IPS-20b (cell line): Measurements from ENCODE around the gene COIL.
A peak's percentile ranks its signal among the peaks of the same experiment; 100 is the strongest.

Source experiments
- H3K27ac ChIP-seq: one replicate; pipeline ENCODE4 v1.5.1; 2013; ENCODE audit warnings: low read length
- H3K27me3 ChIP-seq: 2 replicates; pipeline ENCODE4 v1.6.1; 2013; ENCODE audit warnings: mild to moderate bottlenecking, low read length, inconsistent platforms; ENCODE audit not compliant: insufficient read depth
- H3K36me3 ChIP-seq: 2 replicates; pipeline ENCODE4 v1.6.1; 2013; ENCODE audit warnings: low read depth, mild to moderate bottlenecking, inconsistent platforms, low read length, moderate library complexity; ENCODE audit not compliant: insufficient read depth
- H3K4me1 ChIP-seq: 2 replicates; pipeline ENCODE4 v1.6.1; 2013; ENCODE audit warnings: mild to moderate bottlenecking, control low read depth, inconsistent platforms, low read length, moderate library complexity; ENCODE audit not compliant: insufficient read depth
- H3K4me3 ChIP-seq: 2 replicates; pipeline ENCODE4 v1.5.1; 2013; ENCODE audit warnings: mild to moderate bottlenecking, low read length, inconsistent platforms
- H3K9ac ChIP-seq: 2 replicates; pipeline ENCODE4 v1.6.1; 2013; ENCODE audit warnings: low read depth, mild to moderate bottlenecking, inconsistent platforms, low read length, moderate library complexity
- H3K9me3 ChIP-seq: 2 replicates; pipeline ENCODE4 v1.6.1; 2013; ENCODE audit warnings: mild to moderate bottlenecking, low read depth, low read length, inconsistent platforms; ENCODE audit not compliant: insufficient read depth

The COIL gene

GRCh38 chr17:56930739-56931337 lies 30.0 kb downstream of the COIL start:
- H3K4me1 ChIP-seq: peaks cover 16% of the 10 kb centered on the region
- H3K27ac ChIP-seq: no peak overlapping the region
- no peak overlapping the region for H3K4me3 ChIP-seq
- peaks cover 44% of the 10 kb centered on the region for H3K9me3 ChIP-seq
- no peak overlapping the region for H3K9ac ChIP-seq
- H3K27me3 ChIP-seq: no peaks in the 10 kb centered on the region
- H3K36me3 ChIP-seq: peaks cover 14% of the 10 kb centered on the region

DNA sequence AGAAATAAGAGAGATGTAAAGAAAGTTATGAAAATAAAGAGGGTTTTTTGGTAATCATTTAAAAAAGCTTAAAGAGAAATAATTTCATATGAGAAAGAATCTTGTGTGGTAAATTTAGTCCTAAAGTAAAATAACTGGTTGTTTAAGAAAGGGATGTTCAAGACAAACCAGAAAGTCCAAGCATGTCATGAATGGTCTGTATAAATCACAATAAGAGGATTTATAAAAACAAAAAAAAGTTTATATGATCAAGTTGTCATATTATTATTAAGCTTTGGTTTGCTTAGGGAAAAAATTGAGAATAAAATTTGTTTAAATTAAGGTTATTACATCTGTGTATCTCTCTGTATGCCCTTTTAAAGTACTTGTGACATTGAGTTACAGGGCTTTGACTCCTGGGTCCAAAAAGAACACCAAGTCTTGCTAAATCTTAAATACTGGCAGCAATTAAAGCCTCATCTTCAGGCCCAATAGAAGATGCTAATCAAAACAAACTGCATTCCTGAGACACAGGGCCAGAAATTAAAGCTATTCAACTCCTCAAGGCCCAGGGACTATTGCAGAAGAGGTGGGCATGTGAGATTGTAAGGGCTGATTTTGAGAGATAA lies 31.4 kb downstream of the COIL start:
- Histone ChIP-seq H3K9me3 (peaks cover 44% of the 10 kb centered on the region), H3K9ac (no peak overlapping the region), H3K27me3 (no peaks in the 10 kb centered on the region), H3K4me1 (peaks cover 17% of the 10 kb centered on the region), H3K36me3 (peaks cover 8% of the 10 kb centered on the region), H3K4me3 (no peak overlapping the region), H3K27ac (no peak overlapping the region)

DNA sequence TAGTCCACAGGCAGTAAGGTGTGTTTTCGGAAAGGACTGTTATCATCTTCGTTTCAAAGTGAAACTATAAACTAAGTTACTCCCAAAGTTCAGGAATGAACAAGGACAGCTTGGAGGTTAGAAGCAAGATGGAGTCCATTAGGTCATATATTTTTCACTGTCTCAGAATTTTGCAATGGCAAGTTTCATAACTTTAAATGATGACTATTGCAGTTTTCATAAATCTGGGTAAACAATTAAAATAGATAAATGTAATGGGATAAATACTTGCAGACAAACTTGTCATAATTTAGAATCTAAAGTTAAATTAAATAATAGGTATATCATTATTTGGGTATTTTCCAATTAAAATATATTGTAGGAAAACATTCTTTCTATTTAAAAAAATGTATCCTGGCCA lies 32.3 kb downstream of the COIL start:
- no peak overlapping the region; the same call in 1 of the 2 replicates for H3K4me3 ChIP-seq
- no peaks in the 10 kb centered on the region; the same call in 1 of the 2 replicates for H3K36me3 ChIP-seq
- no peak overlapping the region for H3K27ac ChIP-seq
- peaks cover 17% of the 10 kb centered on the region for H3K4me1 ChIP-seq
- no peaks in the 10 kb centered on the region for H3K27me3 ChIP-seq
- peaks cover 44% of the 10 kb centered on the region for H3K9me3 ChIP-seq
- H3K9ac ChIP-seq: no peak overlapping the region

- peak overlapping the region; percentile 63; the same call in 1 of the 2 replicates for H3K9ac ChIP-seq
- peak overlapping the region; percentile 55 for H3K4me3 ChIP-seq
- peaks cover 17% of the 10 kb centered on the region for H3K4me1 ChIP-seq
- H3K27me3 ChIP-seq: no peaks in the 10 kb centered on the region
- peak overlapping the region; percentile 89 for H3K27ac ChIP-seq
- H3K9me3 ChIP-seq: peaks cover 34% of the 10 kb centered on the region
- no peaks in the 10 kb centered on the region; the same call in 1 of the 2 replicates for H3K36me3 ChIP-seq
Observed at GRCh38 chr17:56926704-56927103, 34.1 kb downstream of the COIL start.

DNA sequence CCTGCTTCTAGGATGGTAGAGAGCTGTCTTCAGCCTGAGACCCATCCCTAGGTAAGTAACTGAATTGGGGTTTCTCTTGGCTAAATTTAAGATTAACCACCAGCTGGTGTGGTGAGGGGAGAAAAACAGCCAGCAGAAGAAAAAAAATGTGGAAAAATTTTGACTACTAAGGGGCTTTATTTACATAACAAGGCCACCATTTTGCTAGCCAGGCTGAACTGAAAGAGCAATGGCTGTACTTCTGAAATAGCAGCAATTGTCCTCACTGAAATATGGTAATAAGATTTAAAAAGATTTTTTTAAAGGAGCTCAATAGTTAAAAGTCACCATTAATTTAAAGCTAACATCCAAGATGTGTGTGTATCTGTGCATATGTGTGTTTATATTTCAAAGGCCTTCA lies 34.6 kb downstream of the COIL start:
- H3K9ac ChIP-seq: peak overlapping the region; percentile 63; the same call in 1 of the 2 replicates
- H3K4me1 ChIP-seq: peaks cover 17% of the 10 kb centered on the region
- H3K9me3 ChIP-seq: peaks cover 29% of the 10 kb centered on the region
- H3K4me3 ChIP-seq: peak overlapping the region; percentile 55
- H3K27me3 ChIP-seq: no peaks in the 10 kb centered on the region
- peak overlapping the region; percentile 89 for H3K27ac ChIP-seq
- H3K36me3 ChIP-seq: no peaks in the 10 kb centered on the region; the same call in 1 of the 2 replicates

DNA sequence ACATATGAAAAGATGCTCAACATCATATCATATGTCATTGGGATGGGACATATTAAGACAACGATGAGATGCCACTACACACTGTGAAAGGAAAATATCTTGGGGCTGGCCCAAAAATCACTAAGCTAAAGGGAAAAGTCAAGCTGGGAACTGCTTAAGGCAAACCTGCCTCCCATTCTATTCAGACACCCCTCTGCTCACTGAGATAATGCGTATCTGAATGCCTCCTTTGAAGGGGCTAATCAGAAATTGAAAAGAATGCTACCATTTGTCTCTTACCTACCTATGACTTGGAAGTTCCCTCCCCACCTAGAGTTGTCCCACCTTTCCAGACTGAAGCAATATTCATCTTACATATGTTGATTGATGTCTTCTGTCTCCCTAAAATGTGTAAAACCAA lies 35.8 kb downstream of the COIL start:
- H3K9me3 ChIP-seq: peaks cover 17% of the 10 kb centered on the region
- H3K36me3 ChIP-seq: no peaks in the 10 kb centered on the region; the same call in 1 of the 2 replicates
- no peak overlapping the region for H3K27ac ChIP-seq
- H3K9ac ChIP-seq: no peak overlapping the region
- H3K4me1 ChIP-seq: peaks cover 17% of the 10 kb centered on the region
- H3K27me3 ChIP-seq: no peaks in the 10 kb centered on the region
- no peak overlapping the region for H3K4me3 ChIP-seq

DNA sequence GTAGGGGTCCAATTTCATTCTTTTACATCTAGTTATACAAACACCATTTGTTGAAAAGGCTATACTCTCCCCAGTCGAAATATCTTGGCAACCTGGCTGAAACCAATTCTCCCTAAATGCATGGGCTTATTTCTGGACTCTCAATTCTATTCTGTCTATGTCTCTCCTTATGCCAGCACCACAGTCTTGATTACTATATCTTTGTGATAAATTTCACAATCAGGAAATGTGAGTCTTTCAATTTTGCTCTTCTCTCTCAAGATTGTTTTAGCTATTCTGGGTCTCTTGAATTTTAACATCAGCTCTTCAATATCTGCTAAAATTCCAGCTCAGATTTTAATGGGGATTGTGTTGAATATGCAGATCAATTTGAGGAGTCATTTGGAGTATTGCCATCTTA lies 41.1 kb downstream of the COIL start:
- Histone ChIP-seq H3K9me3 (no peaks in the 10 kb centered on the region), H3K4me3 (no peak overlapping the region), H3K4me1 (no peaks in the 10 kb centered on the region), H3K27ac (no peak overlapping the region), H3K36me3 (no peaks in the 10 kb centered on the region), H3K9ac (no peak overlapping the region), H3K27me3 (peaks cover 15% of the 10 kb centered on the region)

GRCh38 chr17:56918916-56919315 lies 41.9 kb downstream of the COIL start:
- Histone ChIP-seq H3K4me3 (no peak overlapping the region), H3K9ac (no peak overlapping the region), H3K36me3 (no peaks in the 10 kb centered on the region), H3K27ac (no peak overlapping the region), H3K9me3 (no peaks in the 10 kb centered on the region), H3K4me1 (no peaks in the 10 kb centered on the region), H3K27me3 (peaks cover 22% of the 10 kb centered on the region)

GRCh38 chr17:56917559-56918296 lies 43.1 kb downstream of the COIL start:
- H3K9ac ChIP-seq: no peak overlapping the region

DNA sequence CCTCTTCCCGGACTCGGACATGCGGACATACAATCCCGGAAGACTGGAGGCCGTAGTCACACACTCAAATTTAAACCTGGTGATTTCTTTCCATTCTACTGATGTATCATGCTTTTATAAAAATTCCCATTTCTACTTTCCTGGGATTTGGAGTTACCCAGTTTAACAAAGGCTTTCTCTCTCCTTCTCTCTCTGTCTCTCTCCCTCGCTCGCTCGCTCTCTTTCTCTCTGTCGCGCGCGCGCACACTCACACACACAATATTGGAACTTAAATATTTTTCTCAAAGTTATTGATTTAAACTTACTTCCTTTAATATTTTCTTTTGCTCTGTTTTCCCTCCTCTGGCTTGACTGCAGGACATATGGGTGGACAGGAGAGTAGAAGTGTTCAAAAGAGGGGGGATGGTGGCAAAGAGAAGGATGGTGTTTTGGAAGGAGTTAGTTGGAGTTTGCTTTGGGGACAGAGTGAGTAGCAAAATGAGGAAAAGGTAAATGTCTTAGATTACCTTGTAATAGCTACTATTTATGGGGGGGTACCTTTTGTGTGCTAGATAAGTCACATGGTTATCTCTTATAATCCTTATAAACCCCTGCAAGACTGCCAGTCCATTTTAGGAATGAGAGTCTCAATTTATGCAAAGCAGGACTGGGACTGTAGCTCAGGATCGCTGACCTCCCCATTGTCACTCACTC lies 46.1 kb downstream of the COIL start:
- peaks cover 38% of the 10 kb centered on the region for H3K27me3 ChIP-seq
- peak overlapping the region; percentile 77; the same call in 1 of the 2 replicates for H3K9ac ChIP-seq
- H3K9me3 ChIP-seq: no peaks in the 10 kb centered on the region
- H3K36me3 ChIP-seq: no peaks in the 10 kb centered on the region
- peak overlapping the region; percentile 84 for H3K4me3 ChIP-seq
- H3K4me1 ChIP-seq: no peaks in the 10 kb centered on the region
- no peak overlapping the region for H3K27ac ChIP-seq

More at GRCh38 chr17:56917559-56918296, 43.1 kb downstream of the COIL start:
- peaks cover 33% of the 10 kb centered on the region for H3K27me3 ChIP-seq
- no peak overlapping the region for H3K4me3 ChIP-seq
- H3K27ac ChIP-seq: no peak overlapping the region
- H3K9me3 ChIP-seq: no peaks in the 10 kb centered on the region
- H3K36me3 ChIP-seq: no peaks in the 10 kb centered on the region
- no peaks in the 10 kb centered on the region for H3K4me1 ChIP-seq

DNA sequence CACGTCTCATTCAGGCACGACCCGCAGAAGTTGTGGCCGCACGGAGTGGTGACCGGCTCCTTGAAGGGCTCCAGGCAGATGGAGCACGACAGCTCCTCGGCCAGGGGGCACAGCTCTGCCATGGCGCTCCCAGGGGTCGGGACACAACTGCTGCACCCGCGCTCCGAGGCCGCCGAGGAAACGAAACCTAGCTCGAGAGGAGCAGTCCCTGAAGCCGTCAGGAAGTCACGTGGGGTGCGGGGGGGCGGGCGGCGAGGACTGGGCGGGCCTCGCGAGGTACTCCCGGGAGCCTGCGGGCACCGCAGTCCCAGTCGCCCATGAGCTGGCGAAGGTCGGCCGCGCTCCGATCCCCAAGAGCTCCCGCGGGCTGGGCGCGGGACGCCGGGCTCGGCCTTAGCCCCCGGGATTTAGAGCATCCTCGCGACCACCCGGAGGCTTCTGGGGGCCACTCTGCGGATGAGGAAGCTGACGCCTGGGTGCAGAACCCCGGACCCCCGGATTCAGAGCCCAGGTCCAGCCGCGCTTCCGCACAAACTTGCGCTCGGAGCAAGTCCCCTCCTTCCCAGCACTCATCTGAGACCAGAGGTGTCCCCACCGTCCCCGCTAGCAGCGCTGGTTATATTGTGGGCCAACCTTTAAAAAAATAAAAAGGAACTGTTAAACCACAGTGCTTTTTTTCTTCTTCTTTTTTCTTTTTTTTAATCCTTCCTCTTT lies 46.8 kb downstream of the COIL start, which contains the start of gene TRIM25:
TRIM25 (minus strand) TSS at position 183 of the 714 bp plus-strand sequence; CDS start at position 122, 61 bp downstream.
- Histone ChIP-seq H3K27ac (no peak within 1 kb of the TSS), H3K4me1 (no peaks in the 10 kb centered on the region), H3K9ac (peak within 1 kb of the TSS; percentile 77; the same call in 1 of the 2 replicates), H3K9me3 (no peaks in the 10 kb centered on the region), H3K4me3 (peak within 1 kb of the TSS; percentile 84), H3K36me3 (no peaks in the 10 kb centered on the region), H3K27me3 (peaks cover 38% of the 10 kb centered on the region)
